Measurements from ENCODE around the gene PRR5.

The PRR5 gene

DNA sequence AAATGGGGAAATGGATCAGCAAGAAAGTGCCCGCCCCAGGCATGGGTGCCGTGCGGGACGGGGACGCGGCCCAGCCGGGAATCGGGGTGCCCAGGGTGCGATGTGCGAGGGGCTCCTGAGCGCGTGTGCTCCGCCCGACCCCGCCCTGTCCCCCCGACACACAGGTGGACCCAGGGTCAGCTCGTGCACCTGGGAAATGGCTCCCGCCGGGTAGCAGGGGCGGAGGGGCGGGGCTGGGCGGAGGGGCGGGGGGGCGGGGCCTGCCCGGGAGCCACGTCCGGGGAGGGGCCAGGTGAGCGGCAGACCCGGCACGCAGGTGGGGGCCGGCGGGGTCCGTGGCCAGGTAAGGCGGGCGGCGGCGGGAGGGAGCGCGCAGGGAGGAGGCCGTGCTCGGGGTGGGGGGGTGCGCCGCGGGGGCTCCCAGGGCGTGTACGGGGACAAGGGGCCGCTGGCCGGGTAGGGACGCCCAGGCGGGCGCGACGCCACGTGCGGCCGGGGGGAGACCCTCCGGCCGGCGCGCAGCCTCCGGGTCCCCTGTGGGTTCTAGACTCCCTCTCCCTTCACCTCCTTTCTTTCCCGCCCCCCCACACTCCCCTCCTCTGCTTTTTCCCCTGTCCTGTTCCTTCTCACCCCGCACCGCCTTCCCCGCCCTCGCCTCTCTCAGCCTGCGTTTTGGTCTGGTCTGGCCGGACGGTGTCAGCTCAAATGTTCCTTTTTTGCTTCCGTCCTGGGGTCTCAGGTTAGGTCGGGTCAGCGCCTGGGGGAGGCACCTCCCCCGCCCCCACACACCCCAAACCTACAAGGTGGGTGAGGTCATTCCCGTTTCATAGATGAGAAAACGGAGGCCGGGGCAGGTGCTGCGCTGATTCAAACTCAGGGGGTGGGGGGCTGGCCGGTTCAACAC is 50.5 kb downstream of the PRR5 start, which contains the start of gene ARHGAP8:
ARHGAP8 (plus strand) TSS at position 291 of the 904 bp plus-strand sequence. CDS start 33,953 bp downstream, outside the sequence.
- DNase-seq (ENCODE audit: low spot score), result no peak
- no peak for TF ChIP-seq CTCF (IDR thresholded peaks at IDR 0.05; ENCODE audit: borderline replicate concordance, control extremely low read depth, extremely low read depth, insufficient read depth, missing control alignments)
- in situ Hi-C loops (cut with MboI; ENCODE audit: low sequenced_read_pairs, unreplicated experiment), result no loop called here

DNA sequence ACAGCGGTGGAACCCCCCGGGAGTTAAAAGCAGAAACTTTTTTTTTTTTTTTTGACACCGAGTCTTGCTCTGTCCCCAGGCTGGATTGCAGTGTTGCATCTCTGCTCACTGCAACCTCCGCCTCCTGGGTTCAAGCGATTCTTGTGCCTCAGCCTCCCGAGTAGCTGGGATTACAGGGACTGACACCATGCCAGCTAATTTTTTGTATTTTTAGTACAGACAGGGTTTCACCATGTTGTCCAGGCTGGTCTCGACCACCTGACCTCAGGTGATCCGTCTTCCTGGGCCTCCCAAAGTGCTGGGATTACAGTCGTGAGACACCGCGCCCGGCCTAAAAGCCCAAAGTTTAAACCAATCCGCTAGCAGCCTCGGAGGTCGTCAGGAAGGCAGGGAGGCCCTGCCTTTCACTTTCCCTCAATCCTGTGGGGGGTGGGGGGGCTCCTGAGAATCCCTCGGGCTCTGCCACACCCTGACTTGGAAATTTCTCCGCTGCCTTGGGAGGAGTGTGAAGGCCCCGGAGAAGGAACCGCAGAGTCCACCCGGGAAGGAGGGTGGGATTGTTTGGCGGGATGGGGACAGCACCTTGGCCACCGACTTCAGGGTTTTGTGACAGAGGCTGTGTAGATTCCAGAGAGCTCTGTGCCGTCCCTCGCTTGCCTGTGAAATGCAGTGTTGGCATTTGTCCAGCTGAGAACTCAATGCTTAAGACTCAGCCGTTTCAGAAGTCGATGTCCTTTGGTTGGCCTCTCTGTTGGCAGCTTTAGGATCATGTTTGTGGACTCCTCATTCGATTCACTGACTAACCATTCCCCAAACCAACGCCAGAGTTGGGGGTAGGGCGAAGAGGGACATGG is 51.4 kb downstream of the PRR5 start:
- no peak for DNase-seq (ENCODE audit: low spot score)
- in situ Hi-C loops (cut with MboI; ENCODE audit: low sequenced_read_pairs, unreplicated experiment), result no loop called here
- no peak for TF ChIP-seq CTCF (IDR thresholded peaks at IDR 0.05; ENCODE audit: borderline replicate concordance, control extremely low read depth, extremely low read depth, insufficient read depth, missing control alignments)

GRCh38 chr22:44754998-44755397 is 53.0 kb downstream of the PRR5 start:
- in situ Hi-C loops (cut with MboI; ENCODE audit: low sequenced_read_pairs, unreplicated experiment), result no loop called here
- no peak for DNase-seq (ENCODE audit: low spot score)
- TF ChIP-seq CTCF (IDR thresholded peaks at IDR 0.05; ENCODE audit: borderline replicate concordance, control extremely low read depth, extremely low read depth, insufficient read depth, missing control alignments), result no peak

DNA sequence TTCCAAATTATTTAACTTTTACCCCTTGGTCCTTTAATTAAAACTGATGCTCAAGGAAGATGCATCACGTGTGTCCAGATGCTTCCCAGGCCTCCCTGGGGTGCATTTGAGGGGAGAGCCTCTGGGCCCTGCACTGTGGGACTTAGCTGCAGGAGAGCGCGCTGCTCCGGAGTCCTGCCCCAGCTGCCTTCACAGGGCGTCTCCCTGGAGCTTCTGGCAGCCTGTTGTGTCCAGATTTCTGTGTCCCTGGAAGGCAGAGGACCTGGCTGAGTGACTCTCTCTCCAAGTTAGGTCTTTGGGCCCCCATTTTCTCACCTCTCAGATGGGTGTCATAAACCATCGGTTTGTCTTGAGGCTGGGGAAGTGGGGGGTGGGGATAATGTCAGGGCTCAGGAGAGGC is 53.4 kb downstream of the PRR5 start:
- TF ChIP-seq CTCF (IDR thresholded peaks at IDR 0.05; ENCODE audit: borderline replicate concordance, control extremely low read depth, extremely low read depth, insufficient read depth, missing control alignments), result no peak
- in situ Hi-C loops (cut with MboI; ENCODE audit: low sequenced_read_pairs, unreplicated experiment), result no loop called here
- DNase-seq (ENCODE audit: low spot score), result no peak

- DNase-seq (ENCODE audit: low spot score), result no peak
- in situ Hi-C loops (cut with MboI; ENCODE audit: low sequenced_read_pairs, unreplicated experiment), result no loop called here
- TF ChIP-seq CTCF (IDR thresholded peaks at IDR 0.05; ENCODE audit: borderline replicate concordance, control extremely low read depth, extremely low read depth, insufficient read depth, missing control alignments), result no peak
Observed at GRCh38 chr22:44755956-44756361, 54.0 kb downstream of the PRR5 start.

- in situ Hi-C loops (cut with MboI; ENCODE audit: low sequenced_read_pairs, unreplicated experiment), result no loop called here
- no peak for TF ChIP-seq CTCF (IDR thresholded peaks at IDR 0.05; ENCODE audit: borderline replicate concordance, control extremely low read depth, extremely low read depth, insufficient read depth, missing control alignments)
- no peak for DNase-seq (ENCODE audit: low spot score)
Observed at GRCh38 chr22:44758344-44758973, 56.5 kb downstream of the PRR5 start.
